ENCODE results near the gene ACVR1C.

ACVR1C gene

DNA sequence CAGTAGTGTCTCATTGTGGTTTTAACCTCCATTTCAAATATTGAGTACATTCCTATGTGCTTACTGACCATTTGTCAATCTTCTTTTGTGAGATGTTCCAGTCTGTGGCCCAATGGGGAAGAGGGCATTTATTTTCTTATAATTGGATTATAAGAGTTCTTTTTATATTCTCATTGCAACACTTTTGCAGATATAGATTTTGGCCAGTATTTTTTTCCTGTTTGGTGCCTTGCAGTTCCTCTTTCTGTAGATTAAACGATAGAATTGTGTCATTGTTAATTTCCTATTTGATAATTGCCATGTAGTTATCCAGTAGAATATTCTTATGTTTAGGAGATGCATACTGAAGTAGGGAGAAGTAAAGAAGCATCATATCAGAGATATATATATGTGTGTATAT lies 128.3 kb downstream of the ACVR1C start:
- in situ Hi-C loops (cut with MboI; ENCODE audit: low sequenced_read_pairs), result no loop called here

DNA sequence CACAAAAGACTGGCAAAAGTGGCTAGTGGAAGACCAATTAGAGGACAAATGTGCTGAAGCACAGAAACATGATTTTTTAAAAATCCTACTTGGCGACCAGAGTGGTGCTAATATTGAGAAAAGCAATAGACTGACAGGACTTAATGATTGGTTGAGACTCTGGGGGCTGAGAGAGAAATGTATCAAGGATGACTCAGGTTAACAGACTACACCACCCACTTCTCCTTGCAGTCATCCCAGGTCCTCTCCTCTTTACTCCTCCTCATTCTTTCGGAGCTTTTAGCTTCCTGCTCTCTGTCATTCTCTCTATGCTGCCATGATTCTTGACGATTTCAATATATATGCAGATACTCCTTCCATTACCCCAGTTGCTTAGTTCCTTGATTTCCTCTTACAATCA lies 130.2 kb downstream of the ACVR1C start:
- in situ Hi-C loops (cut with MboI; ENCODE audit: low sequenced_read_pairs), result no loop called here

DNA sequence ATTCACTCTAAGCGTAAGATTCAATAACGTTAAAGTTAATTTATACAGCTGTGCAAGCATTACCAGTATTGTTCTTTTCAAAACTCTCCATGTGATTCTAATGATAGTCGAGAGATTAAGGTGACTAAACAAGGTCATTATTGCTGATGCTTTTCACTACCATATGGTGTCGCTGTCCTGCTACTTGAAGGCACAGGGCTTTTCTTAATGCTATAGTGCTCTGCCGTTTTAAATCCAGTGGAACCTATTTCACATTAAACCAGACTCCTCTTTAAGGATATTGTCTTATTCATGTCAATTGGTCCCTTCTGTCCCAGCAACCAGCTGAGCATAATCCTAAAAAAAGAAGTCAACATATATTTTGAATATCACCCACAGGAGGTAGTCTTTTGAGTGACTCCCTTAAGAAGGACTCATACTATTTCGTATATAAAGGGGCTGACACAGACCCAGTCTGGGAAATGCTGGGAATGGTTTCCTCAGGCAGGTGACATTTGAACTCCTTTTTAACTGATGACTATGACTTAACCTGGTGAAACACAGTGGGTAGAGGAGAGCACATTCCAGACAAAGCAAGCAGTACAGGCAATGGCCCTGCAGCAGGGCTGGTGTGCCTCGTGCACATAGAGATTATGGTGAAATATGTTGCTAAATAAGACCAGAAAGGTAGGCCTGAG lies 130.9 kb downstream of the ACVR1C start:
- in situ Hi-C loops (cut with MboI; ENCODE audit: low sequenced_read_pairs), result no loop called here

DNA sequence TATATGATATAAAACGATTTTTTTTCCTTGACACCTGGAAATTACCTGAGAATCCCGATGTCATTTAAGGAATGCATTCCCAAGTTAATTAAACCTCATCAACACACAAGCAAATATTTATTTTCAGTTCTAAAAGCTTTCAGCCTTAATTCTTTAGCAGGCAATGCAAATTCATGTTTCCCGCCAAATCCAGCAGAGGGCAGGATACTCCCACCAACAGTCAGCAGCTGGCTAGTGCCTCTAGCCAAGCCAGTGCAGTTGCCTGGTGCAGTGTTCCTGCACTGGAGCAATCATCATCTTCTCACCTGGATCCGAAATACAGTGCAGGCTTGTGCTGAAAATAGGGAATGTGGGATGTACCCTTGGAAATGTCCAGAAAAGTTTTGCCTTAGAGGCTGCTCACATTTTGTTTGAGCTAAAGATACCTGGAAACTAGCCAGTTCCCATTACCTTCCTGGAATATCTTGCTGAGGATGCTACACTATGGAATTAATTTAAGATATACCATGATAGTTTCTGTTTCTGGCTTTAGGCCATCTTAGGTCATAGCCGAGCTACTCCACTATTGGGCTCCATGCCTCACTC lies 136.4 kb downstream of the ACVR1C start:
- in situ Hi-C loops (cut with MboI; ENCODE audit: low sequenced_read_pairs), result no loop called here

DNA sequence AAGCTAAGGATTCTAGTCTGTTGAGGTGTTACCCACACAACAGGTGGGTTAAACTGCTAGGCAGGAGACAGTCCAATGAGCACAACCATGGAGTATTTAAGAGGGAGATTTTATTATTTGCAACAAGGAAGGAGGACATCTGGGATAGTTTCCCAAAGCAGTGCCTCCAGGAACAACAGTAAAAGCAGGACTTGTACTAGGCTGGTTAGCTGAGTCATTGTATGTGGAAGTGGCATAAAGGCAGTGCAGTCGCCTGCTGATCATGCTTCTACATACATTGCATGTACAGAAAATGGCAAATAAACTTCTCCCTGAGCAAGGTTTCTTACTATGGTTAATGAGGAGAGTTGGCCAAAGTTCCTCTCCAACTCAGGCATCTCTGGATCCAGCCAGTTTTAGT lies 138.7 kb downstream of the ACVR1C start:
- in situ Hi-C loops (cut with MboI; ENCODE audit: low sequenced_read_pairs), result no loop called here

DNA sequence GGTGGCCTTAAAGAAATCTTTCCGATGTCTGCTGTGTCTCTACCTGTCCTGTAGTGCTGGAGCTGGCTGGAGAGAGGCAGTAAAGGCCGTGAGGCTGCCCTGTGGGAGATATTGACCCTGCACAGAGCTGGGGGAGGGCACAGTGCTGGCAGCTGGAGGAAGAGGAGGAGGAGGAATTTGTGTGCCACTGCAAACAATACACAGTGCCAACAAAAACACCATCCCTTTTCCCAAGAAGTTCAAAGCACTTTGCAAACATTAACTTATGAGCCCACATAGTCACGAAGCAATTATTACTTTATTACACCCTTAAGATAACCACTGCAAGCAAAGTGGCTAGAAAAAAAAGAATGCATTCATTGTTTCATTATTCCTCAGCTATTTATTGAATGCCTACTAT lies 139.8 kb downstream of the ACVR1C start:
- in situ Hi-C loops (cut with MboI; ENCODE audit: low sequenced_read_pairs), result no loop called here

DNA sequence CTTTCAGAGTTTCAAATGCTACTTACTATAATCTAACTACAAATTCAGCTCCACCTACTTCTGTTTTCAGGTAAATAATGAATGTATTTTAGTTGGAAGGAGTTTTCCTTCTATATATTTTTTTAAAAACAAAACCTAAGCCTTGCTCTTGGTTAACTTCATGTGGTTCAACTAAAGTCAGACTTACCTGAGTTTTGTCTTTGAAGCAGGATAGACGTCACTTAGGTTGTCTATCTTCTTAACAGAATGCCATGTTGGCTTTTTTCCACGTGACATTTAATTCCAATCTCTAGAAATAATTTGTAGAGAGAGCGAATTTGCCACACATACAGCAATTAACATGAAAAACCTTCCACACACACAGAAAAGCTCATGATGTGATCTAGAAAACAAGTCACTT lies 140.9 kb downstream of the ACVR1C start:
- in situ Hi-C loops (cut with MboI; ENCODE audit: low sequenced_read_pairs), result no loop called here

DNA sequence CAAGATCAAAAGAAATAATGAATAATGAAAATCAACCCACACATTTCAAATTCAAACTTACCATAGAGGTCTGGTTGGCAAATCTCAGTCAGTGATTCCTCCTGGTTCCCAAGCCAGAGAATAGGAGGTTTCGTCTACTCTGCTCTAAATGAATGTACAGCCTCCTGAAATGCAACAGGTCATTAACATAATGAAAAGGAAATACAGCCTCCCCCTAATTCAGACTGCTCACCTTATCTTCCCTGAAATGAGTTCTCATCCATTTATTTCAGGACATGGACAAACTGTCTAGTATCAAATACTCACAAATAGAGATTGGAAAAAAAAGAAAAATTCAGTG lies 141.4 kb downstream of the ACVR1C start:
- in situ Hi-C loops (cut with MboI; ENCODE audit: low sequenced_read_pairs), result no loop called here

DNA sequence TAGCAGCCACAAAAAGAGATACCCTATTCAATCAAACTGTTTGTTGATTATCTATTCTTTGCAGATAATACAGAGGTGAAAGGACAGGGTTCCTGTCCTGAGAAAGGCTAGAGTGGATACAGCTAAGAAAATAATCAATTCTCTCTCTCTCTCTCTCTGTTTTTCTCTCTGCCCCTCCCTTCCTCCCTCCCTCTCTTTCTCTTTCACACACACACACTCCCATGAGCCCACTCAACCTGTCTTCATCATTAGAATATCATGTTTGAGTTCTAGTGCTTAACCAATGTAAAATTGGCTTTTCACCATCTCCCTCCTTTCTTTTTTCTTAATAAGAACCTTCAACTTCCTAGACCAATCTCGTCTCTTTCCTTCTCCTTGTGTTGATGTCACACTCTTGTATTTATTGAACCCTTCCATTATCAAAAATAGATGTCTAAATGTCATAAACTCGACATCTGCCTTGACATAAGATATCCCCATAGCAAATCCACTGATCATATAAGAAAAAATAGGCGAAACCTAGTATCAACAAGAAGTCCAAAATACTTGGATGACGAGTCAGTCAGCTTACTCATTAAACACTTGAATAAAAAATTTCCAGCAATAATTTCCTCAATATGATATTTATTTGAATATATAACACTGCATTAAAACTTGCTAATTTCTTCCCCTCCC lies 141.9 kb downstream of the ACVR1C start:
- in situ Hi-C loops (cut with MboI; ENCODE audit: low sequenced_read_pairs), result no loop called here

DNA sequence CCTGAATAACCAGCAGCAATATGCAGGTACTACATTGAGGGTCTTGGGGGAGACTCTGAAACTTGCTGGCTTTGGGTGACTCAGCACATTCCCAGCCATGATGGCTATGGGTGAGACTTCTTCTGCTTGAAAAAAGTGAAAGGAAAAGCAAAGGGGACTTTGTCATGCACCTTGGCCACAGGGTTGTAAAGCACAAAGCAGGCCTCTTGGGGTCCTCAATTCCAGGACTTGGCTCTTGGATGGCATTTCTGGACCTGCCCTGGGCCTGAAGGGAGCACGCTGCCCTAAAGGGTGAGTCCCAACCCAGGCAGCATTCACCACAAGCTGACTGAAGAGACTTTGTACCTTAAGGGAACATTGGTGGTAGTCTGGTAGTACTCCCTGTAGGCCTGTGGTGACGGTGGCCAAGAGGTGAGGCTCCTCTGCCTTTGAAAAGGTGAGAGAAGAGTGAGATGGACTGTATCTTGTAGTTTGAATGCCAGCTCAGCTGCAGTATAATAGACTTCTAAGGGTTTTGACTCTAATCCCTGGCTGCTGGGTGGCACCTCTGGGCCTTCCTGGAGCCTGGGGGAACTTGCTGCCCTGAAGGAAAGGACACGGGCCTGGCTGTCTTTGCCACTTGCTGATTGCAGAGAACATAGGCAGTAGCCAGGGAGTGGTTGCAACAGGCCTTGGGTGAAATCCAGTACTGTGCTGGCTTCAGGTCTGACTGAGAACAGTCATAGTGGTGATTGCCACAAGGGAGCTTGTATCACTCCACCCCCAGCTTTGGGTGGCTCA lies 148.3 kb downstream of the ACVR1C start:
- in situ Hi-C loops (cut with MboI; ENCODE audit: low sequenced_read_pairs), result no loop called here

DNA sequence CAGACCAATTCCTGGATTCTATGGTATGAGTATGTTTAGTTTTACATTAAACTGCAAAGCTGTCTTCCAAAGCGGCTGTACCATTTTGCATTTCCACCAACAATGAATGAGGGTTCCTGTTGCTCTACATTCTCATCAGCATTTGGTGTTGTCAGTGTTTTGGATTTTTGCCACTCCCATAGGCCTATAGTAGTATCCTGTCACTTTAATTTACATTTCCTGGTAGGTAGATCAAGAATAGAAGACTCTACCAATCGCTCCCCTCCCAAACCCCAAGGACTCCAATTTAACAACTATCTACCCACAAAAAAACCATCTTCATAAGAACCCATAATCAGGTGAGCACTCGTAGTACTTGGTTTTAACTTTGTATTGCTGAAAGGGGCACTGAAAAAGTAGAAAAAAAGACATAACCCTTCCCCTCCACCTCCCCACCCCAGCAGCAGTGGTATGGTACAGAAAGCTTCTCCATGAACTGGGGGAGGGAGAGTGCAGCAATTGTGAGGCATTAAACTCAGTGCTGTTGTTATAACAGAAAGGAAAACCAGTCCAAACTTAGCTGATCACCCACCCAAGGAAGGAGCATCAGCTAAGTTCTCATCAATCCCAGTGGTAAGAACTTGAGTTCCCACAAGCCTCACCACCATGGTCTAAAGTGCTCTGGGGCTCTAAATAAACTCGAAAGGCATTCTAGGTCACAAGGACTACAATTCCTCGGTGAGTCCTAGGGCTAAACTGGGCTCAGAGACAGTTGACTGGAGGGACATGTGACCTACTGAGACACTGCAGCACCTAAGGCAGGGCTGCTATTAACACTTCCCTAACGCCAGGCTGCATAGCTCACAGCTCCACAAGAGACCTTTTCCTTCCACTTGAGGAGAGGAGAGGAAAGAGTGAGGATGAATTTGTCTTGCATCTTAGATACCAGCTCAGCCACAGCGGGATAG lies 149.3 kb downstream of the ACVR1C start:
- in situ Hi-C loops (cut with MboI; ENCODE audit: low sequenced_read_pairs), result no loop called here

DNA sequence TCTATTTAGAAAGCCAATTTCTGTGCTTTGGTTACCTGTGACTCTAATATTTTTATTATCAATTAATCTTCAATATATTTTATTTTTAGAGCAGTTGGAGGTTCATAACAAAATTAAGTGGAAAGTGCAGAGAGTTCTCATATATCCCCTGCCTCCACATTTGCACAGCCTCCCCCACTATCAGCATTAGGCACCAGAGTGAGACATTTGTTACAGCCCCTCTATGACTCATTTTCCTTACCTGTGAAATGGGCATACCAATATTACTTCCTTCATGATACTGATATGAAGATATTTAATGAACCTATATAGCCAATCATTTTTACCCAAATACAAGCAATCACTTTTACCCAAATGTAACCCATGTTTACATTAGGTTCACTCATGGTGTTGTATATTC lies 150.7 kb downstream of the ACVR1C start:
- in situ Hi-C loops (cut with MboI; ENCODE audit: low sequenced_read_pairs), result no loop called here

DNA sequence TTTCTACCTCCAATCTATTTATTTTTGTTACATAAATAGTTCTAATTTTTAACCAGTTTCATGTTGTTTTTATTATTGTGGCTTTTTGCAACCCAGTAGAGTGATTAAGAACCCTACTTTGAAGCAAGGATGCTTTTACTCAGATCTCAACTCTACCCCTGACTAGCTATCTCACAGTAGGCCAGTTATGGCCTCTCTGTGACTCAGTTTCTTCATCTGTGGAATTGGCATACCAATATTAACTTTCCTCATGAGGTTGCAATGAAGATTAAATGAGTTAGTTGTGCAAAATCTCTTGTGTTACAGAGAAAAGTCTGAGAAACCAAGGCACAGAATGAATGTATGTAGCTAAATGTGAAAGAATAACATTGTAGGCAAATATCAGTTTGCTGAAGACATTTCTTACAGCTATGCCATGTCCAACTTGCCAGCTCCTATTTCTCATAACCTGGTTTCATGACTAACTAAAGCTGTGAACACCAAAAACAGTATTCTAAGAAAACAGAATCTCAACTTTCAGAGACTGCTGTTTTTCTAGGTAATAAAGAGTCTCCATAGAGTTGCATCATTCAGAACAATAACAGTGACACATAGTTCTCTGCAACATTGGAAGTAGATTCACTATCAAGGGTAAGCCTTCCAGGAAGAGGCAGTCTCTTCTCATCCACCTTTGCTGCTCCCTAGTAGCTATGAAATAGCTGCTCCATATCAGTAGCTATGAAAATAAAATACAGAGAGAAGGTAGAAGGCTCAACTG lies 151.5 kb downstream of the ACVR1C start:
- in situ Hi-C loops (cut with MboI; ENCODE audit: low sequenced_read_pairs), result no loop called here

Measured in hTERT RPE-1 (cell line).